Myometrial cell (primary cell): ENCODE results near the gene KIAA1328. TPM values are rescaled to one million over a fixed set of nuclear protein-coding genes. Genes with fewer than 3 reads are reported as not detected.

ENCODE experiments used
- total RNA-seq: library from RNA; depleted of rRNA; stranded (reverse); fragments of >200 nt; gene quantifications from 2 replicates; pipeline ENCODE4 v1.2.3, GENCODE V29; 2015

Gene KIAA1328
- 2.3 and 4.8 TPM in 2 replicates for total RNA-seq

GRCh38 chr18:36828630-36829361 lies at the start of gene KIAA1328, which contains the start of gene TPGS2:
Gene KIAA1328 (plus strand): TSS chr18:36829127. CDS start chr18:36829139, 12 bp downstream.
Gene TPGS2 (minus strand): TSS chr18:36829002. CDS start chr18:36828767, 235 bp downstream.

Other genes starting within 250 kb of the KIAA1328 start
- 157 and 206 TPM in 2 replicates for gene TPGS2, start 125 bp upstream of the KIAA1328 start, total RNA-seq